ENCODE measurements around the gene GMEB1.
A peak's percentile ranks its signal among the peaks of the same experiment; 100 is the strongest.
"Not testable (repeated sequence)": the region's sequence is repeated elsewhere in the genome, so short reads cannot be mapped to it uniquely, and the experiment has no call there.

Gene GMEB1

GRCh38 chr1:28668191-28668955 is at the start of gene GMEB1:
Gene GMEB1, plus strand, starts transcription at chr1:28668784. Its CDS starts 14,829 bp downstream, at chr1:28683613.
- DNase-seq, result peak; percentile 87

GRCh38 chr1:28631713-28632112 is 36.9 kb upstream of the GMEB1 start:
- DNase-seq, result no peak

DNA sequence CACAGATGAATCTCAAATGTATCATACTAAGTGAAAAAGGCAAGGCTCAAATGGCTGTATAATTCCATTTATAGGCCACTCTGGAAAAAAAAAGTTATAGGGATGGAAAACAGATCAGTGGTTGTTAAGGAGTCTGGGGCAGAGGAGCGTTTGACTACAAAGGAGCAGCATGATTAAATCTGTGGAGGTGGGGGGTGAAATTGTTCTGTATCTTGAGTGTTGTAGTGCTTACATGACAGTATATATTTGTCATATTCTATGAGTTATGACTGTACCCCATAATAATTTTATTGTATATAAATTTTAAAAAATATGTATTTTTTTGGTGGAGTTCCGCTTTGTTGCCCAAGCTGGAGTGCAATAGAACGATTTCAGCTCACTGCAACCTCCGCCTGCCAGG is 36.0 kb upstream of the GMEB1 start:
- DNase-seq, result no peak

- DNase-seq, result peak; percentile 11
Measured at GRCh38 chr1:28640766-28641165, 27.8 kb upstream of the GMEB1 start.

- DNase-seq, result no peak
Measured at GRCh38 chr1:28642056-28642846, 26.3 kb upstream of the GMEB1 start.

DNA sequence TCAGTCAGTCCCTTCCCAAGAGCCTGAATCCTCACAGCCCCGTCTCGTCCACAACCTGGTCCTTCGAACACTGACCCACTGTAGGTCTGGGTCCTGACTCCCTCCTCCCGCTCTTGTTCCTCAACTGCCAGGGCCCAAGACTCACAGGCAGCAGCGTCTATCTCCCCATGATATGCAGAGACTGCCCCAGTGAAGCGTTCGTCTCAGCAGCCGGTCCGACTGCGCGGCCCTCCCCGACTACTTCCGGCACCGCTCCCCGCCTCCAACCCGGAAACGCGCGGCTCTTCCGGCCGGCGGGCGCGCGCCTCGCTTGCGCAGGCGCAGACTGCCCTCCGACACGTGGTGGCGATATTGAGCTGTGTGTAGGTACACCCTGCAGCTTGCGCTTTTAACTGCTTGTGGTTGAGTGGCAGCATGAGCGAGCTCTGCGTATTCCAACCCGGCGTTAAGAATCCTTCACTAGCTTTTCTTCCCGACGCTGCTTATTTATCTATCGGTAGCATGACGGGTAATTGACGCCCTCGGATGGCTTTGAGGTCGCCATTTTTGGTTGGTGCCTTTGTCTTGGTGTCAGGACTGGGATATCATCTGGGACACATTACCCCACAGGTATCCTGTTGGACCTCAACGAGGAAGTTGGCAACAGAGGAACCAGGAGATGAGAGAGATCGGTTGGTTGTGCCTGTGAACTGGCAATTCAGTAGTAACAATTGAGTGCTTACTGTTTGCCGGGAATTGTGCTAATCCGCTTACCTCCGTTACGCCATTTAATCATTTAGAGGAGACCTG is 25.5 kb upstream of the GMEB1 start, which contains the start of gene TAF12:
TSS of gene TAF12 (minus strand) at position 221 of the 789 bp plus-strand sequence. CDS start 20,986 bp downstream, outside the sequence.
- DNase-seq, result peak; percentile 96

- DNase-seq, result no peak
Measured at GRCh38 chr1:28644494-28644893, 24.1 kb upstream of the GMEB1 start.

- DNase-seq, result not testable (repeated sequence)
Measured at GRCh38 chr1:28645406-28645805, 23.2 kb upstream of the GMEB1 start.

DNA sequence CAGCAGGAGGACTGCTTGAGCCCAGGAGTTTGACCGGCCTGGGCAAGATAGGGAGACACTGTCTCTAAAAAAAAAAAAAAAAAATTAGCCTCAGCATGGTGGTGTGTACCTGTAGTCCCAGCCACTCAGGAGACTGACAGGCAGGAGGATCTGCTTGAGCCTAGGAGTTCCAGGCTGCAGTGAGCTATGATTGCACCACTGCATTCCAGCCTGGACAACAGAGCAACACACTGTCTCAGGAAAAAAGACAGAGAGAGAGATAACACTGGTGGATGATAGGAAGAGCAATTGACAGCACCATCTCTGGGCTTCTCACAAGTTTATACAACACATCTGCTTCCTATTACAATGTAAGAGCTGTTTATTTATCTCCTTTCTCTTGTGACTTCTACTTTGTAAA is 22.5 kb upstream of the GMEB1 start:
- DNase-seq, result peak; percentile 41

- DNase-seq, result peak; percentile 93
Measured at GRCh38 chr1:28648008-28648473, 20.5 kb upstream of the GMEB1 start.

DNA sequence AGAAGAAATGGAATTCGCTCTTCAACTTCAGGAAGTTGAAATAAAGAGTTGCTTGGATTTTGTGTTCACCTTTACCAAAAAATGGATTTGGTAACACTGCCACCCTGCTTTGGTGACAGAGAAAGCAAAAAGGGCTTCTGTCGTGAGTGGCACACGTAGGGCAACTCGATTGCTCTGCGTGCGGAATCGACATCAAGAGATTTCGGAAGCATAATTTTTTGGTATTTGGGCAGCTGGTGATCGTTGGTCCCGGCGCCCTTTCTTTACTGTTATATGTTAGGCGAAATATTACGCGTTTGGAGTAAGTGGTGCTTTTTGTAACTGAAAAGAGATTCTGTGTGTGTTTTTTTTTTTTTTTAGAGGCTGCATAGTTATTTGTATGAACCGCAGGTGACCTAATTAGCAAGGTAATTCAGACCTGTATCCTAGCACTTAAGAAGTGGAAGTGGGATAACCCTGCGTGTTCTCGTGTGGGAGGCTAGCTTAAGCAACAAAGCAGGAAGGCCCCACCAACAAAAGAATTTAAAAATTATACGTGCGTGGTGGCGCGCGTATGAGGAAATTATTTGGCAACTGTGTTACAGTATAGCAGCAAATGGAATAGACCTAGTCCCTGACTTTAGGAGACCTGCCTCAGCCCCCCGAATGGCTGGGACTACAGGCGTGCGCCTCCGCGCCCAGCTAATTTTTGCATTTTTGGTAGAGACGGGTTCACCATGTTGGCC is 19.9 kb upstream of the GMEB1 start, which contains the start of gene RNU11:
TSS of gene RNU11 (plus strand) at position 127 of the 725 bp plus-strand sequence.
- DNase-seq, result peak; percentile 99

GRCh38 chr1:28653063-28653462 is 15.5 kb upstream of the GMEB1 start:
- DNase-seq, result not testable (repeated sequence)

DNA sequence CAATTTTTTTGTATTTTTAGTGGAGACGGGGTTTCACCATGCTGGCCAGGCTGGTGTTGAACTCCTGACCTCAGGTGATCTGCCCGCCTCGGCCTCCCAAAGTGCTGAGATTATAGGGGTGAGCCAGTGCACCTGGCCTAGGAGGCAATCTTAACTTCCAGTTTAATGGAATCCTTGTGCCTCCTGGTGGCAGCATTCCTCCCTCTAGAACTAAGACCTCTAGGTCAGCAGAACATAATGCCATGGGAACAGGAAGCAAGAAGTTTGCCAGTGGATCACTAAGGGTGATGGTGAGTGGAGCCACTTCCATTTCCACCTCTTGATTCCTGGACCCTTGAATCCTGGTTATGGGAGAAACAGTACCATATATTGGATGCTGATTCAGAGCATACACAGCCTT is 14.7 kb upstream of the GMEB1 start:
- not testable (repeated sequence) for DNase-seq

DNA sequence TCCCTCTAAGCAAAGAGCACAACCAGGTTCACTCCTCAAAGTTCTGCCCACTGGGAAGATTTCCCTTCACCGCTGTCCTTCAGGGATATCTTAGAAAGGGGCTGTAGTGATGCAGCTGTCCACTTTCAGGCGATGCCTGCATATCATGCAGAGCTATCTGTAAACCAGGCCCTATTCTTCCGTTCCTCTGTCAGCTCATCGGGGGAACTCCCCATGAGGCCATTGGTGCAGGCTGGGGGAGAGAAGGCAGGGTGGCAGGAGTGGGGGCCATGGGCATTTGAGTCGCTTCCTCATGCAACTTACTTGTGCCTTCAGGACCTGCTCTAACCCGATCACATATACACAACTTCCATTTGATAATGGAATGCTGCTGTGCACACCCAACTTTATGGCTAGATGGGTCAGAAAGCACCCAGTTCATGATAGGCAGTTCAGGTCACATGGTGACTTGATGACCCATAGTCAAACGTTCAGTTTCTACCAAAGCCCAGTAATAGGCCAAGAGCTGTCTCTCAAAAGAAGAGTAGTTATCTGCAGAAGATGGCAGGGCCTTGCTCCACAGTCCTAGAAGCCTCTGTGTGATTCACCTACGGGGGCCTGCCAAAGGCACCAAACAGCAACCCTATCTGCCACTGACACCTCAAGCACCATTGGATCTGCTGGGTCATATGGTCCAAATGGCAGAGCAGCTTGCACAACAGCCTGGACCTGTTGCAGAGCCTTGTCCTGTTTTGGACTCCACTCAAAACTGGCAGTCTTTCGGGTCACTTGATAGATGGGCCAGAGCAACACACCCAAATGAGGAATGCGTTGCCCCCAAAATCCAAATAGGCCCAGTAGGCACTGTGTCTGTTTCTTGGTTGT is 12.9 kb upstream of the GMEB1 start:
- DNase-seq, result not testable (repeated sequence)

DNA sequence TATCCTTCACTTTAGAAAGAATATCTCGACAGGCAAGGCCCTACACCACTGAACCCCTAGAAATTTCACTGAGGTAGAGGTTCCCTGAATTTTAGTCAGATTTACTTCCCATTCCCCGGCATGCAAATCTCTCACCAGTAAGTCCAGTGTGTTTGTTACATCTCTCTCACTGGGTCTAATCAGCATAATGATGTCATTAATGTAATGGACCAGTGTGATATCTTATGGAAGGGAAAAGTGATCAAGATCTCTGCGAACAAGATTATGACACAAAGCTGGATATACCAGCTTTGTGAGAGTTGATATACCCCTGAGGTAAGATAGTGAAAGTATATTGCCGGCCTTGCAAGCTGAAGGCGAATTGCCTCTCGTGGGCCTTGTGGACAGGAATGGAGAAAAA is 12.2 kb upstream of the GMEB1 start:
- DNase-seq, result no peak

- no peak for DNase-seq
Measured at GRCh38 chr1:28663871-28664470, 4.6 kb upstream of the GMEB1 start.

DNA sequence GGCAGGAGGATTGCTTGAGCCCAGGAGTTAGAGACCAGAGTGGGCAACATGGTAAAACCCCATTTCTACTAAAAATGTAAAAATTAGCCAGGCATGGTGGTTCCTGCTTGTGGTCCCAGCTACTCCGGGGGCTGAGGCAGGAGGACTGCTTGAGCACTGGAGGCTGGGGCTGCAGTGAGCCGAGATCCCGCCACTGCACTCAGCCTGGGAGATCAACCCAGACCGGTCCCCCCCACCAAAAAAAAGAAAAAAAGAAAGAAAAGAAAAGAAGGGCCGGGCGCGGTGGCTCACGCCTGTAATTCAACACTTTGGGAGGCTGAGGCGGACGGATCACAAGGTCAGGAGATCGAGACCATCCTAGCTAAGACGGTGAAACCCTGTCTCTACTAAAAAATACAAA is 1.8 kb upstream of the GMEB1 start:
- DNase-seq, result no peak

DNA sequence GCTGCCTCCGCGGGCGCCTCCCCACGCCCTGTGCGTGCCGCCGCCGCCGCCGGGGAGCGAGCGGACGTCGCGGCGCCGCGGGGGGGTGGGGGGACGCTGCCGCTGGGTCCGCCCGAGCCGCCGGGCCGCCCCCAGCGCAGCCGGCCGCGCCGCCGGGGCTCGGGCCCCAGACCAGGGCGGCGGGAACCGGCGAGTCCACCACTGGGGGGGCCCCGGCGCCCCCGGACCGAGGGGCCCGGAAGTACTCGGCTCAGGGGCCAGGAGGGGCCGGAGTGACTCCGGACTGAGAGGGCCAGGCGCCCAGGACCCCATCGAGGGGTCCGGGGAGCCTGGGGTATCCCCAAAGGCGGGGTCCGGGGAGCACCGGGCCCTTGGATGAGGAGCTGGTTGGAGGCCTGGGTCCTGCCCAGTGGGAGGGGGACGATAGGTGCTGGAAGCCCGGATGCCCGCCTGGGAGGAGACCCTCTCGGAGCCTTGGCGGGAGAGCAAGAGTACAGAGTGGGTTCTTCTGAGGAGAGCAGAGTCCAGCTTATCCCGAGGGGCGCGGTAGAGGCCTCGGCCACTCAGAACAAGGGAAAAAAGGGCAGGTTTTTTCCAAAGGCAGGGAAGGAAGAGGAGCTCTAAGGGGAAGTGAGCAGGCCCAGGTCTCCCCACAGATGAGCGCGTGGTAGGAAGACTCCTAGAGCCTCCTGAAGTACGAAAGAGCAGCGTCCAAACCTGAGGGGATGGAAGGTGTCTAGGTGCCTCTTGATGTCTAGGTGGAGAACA is 556 bp downstream of the GMEB1 start:
- DNase-seq, result peak; percentile 73

GRCh38 chr1:28671254-28671780 is 2.7 kb downstream of the GMEB1 start:
- DNase-seq, result no peak

- DNase-seq, result not testable (repeated sequence)
Measured at GRCh38 chr1:28672971-28673370, 4.4 kb downstream of the GMEB1 start.

All from fibroblast of skin of right quadriceps (primary cell).